Thyroid gland (tissue), 4 donors: ENCODE measurements around the gene RCOR1. TPM values are rescaled to one million over a fixed set of nuclear protein-coding genes. Genes with fewer than 3 reads are reported as not detected.

Source experiments
- DNase-seq, 2 donors: peaks; one replicate each; pipeline ENCODE4 v3.0.0-alpha.2; 2019
- H3K27ac ChIP-seq, 3 donors: fragments of 200-600 bp; sonication (generic); 1 replicate in 2 of 3; 2 replicates in 1 of 3; pipeline ENCODE4 v1.5.1; 2016 to 2019; ENCODE audit warnings: mild to moderate bottlenecking in 1 of 3, moderate library complexity in 1 of 3
- H3K27me3 ChIP-seq: fragments of 200-600 bp; sonication (generic); one replicate; pipeline ENCODE4 v1.5.1; 2019
- H3K36me3 ChIP-seq, 2 donors: fragments of 200-600 bp; sonication (generic); one replicate each; pipeline ENCODE4 v1.5.1; 2016 to 2019
- H3K4me1 ChIP-seq, 2 donors: fragments of 200-600 bp; sonication (generic); one replicate each; pipeline ENCODE4 v1.5.1; 2017 to 2019
- H3K4me3 ChIP-seq, 3 donors: fragments of 200-600 bp; sonication (generic); replicated peaks in 1 of 3; 1 replicate in 2 of 3; 2 replicates in 1 of 3; pipeline ENCODE4 v1.5.1; 2016; ENCODE audit warnings: mild to moderate bottlenecking in 1 of 3
- H3K9me3 ChIP-seq: fragments of 200-600 bp; sonication (generic); one replicate; pipeline ENCODE4 v1.5.1; 2017
- CTCF ChIP-seq, 6 experiments: fragments of 200-600 bp in 3 of 6; fragments of 450-650 bp in 3 of 6; sonication (generic) in 3 of 6; IDR thresholded peaks; one replicate each; pipeline ENCODE4 v1.5.1; 2016 to 2019; ENCODE audit warnings: antibody characterized with exemption in 6 of 6, mild to moderate bottlenecking in 2 of 6, inconsistent platforms in 1 of 6, moderate library complexity in 1 of 6
- POLR2A ChIP-seq, 2 donors: fragments of 450-650 bp; IDR thresholded peaks; one replicate each; pipeline ENCODE4 v1.6.1; 2017; ENCODE audit warnings: antibody characterized with exemption in 2 of 2, mild to moderate bottlenecking in 2 of 2, moderate library complexity in 1 of 2
- whole genome bisulfite sequencing, 2 donors: methylation state at CpG; one replicate each; pipeline ENCODE4 v1.1.5; 2017; 5-methylcytosine and 5-hydroxymethylcytosine counted together
- intact Hi-C: fragments of 100-400 bp; cut with DNase I; formaldehyde crosslinking; loops from one replicate; pipeline ENCODE4 v1.15.1; 2023
- total RNA-seq, 4 donors: library from RNA; depleted of rRNA; stranded (reverse); fragments of >200 nt; gene quantifications; one replicate each; pipeline ENCODE4 v1.2.3, GENCODE V29; 2016

The RCOR1 gene
- total RNA-seq, 4 donors from 2014 or later: 9.4 to 14.2 (median 11.3) TPM

DNA sequence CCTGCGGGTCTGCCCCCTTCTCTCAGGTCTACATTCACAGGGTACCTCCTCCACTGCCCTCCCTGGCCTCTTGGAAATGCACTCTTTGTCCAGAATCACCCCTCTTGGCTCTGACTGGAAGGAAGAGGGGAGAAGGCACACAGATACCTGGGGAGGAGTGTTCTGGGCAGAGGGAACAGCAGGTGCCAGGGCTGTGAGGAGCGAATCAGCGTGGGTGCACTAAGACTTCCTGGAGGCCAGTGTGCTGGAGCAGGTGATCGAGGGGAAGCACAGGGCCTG lies 176.5 kb downstream of the RCOR1 start:
- 82 to 87% methylated on average over 4 of the region's 4 CpGs for WGBS, 2 donors

GRCh38 chr14:102770147-102771123 lies 178.0 kb downstream of the RCOR1 start:
- intact Hi-C loops: no loop called here
- no peak for TF ChIP-seq CTCF (IDR thresholded peaks at IDR 0.05)

More for the DNA sequence above, 176.5 kb downstream of the RCOR1 start:
- Histone ChIP-seq H3K27ac (no peak overlapping the region), H3K4me1 (peaks cover 0 to 8% of the 10 kb centered on the region in 2 donors), H3K36me3 (no peaks in the 10 kb centered on the region), H3K4me3 (no peak overlapping the region), H3K9me3 (no peaks in the 10 kb centered on the region), H3K27me3 (no peaks in the 10 kb centered on the region)
- no peak for TF ChIP-seq POLR2A (IDR thresholded peaks at IDR 0.05)
- TF ChIP-seq CTCF (IDR thresholded peaks at IDR 0.05): no peak
- intact Hi-C loops: no loop called here
- no peak for DNase-seq

DNA sequence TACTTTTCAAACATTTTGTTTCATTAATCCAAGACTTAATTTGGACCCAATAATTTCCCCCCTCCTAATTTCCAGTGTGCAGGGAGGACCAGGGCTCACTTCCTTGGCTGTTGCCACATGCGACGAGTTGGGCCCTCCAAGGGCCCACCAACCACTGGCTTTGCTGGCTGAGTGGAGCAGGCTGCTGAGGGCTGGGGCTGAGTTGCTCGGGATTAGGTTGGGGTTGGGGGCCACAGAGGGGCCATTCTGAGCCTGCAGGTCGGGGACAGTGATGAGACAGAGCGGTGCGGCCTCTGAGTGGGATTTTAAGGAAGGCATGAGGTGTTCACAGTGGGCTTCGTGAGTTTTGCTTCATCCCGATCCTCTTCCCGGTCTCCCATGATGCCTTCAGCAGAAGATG lies 178.7 kb downstream of the RCOR1 start:
- intact Hi-C loops: no loop called here
- peaks cover 0 to 15% of the 10 kb centered on the region in 2 donors for H3K4me1 ChIP-seq
- TF ChIP-seq CTCF (IDR thresholded peaks at IDR 0.05) (no peak), POLR2A (IDR thresholded peaks at IDR 0.05) (no peak)
- 85 to 95% methylated on average over 9 of the region's 9 CpGs for WGBS, 2 donors
- DNase-seq: no peak
- no peaks in the 10 kb centered on the region for H3K36me3 ChIP-seq
- no peaks in the 10 kb centered on the region for H3K27me3 ChIP-seq
- H3K9me3 ChIP-seq: no peaks in the 10 kb centered on the region
- H3K4me3 ChIP-seq: no peak overlapping the region
- H3K27ac ChIP-seq: no peak overlapping the region

More at GRCh38 chr14:102770147-102771123, 178.0 kb downstream of the RCOR1 start:
- peaks cover 0 to 11% of the 10 kb centered on the region in 2 donors for H3K4me1 ChIP-seq
- H3K27me3 ChIP-seq: no peaks in the 10 kb centered on the region
- 79 to 80% methylated on average over 30 to 32 of the region's 32 CpGs for WGBS, 2 donors
- no peaks in the 10 kb centered on the region for H3K36me3 ChIP-seq
- H3K9me3 ChIP-seq: no peaks in the 10 kb centered on the region
- no peak overlapping the region for H3K4me3 ChIP-seq
- DNase-seq: no peak
- H3K27ac ChIP-seq: no peak overlapping the region

DNA sequence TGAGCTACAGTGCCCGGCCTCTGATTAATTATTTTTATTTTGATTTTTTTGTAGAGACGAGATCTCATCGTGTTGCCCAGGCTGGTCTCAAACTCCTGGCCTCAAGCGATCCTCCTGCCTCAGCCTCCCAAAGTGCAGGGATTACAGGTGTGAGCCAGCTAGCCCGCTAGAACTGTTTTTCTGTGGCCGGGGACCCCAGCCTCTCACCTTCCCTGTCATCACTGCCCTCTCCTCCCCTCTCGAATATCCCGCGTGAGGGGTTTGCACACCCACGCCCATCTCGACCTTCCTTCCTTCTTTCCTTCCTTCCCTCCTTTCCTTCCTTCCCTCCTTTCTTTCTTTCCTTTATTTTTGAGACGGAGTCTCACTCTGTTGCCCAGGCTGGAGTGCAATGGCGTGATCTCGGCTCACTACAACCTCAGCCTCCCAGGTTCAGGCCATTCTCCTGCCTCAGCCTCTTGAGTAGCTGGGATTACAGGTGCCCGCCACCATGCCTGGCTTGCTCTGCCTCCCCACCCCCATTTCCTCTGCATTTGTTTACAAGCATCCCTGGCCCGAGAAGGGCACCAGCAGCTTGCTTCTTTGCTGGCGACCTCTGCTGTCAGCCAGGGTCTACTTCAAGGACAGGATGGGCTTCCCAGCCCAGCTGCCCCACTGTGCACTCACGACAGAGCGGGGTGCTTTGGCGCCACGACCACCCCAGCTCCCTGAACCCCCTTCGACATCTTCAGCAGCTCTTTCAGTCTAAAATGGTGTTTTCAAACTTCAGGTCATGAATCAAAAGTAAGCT lies 180.5 kb downstream of the RCOR1 start:
- peaks cover 0 to 15% of the 10 kb centered on the region in 2 donors for H3K4me1 ChIP-seq
- intact Hi-C loops: no loop called here
- TF ChIP-seq CTCF (IDR thresholded peaks at IDR 0.05) (no peak), POLR2A (IDR thresholded peaks at IDR 0.05) (no peak)
- H3K36me3 ChIP-seq: no peaks in the 10 kb centered on the region
- no peaks in the 10 kb centered on the region for H3K9me3 ChIP-seq
- H3K4me3 ChIP-seq: no peak overlapping the region
- H3K27me3 ChIP-seq: no peaks in the 10 kb centered on the region
- no peak overlapping the region for H3K27ac ChIP-seq
- no peak for DNase-seq
- 71 to 79% methylated on average over 22 of the region's 22 CpGs for WGBS, 2 donors
